GM21723 (cell line): ENCODE measurements around the gene DLEC1.

ENCODE experiments used
- ATAC-seq: cut with Tn5 transposase; IDR thresholded peaks from one replicate; pipeline ENCODE4 v1.9.1; 2021; ENCODE audit warnings: mild to moderate bottlenecking, moderate library complexity; ENCODE audit not compliant: unreplicated experiment

The DLEC1 gene

GRCh38 chr3:38002291-38002876, 36.6 kb upstream of the DLEC1 start:
- ATAC-seq = no peak

DNA sequence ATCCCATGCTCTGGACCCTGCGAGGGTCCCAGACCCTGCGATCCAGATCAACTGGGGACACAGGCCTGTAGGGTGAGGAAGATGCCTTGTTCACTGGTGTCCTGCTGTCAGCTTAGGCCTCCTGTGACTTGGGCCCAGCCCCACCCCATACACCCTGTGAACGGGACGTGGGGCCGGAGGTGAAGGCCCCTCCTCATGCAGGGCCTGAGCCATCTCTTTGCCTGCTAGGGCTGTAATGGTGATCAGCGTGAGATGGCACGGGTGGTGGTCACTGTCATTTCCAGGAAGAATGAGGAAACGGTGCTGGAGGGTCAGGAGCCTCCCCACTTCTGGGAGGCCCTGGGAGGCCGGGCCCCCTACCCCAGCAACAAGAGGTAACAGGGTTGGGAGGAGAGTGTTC, 36.1 kb upstream of the DLEC1 start:
- ATAC-seq = no peak

GRCh38 chr3:38003371-38003816, 35.6 kb upstream of the DLEC1 start:
- ATAC-seq = peak; percentile 31

DNA sequence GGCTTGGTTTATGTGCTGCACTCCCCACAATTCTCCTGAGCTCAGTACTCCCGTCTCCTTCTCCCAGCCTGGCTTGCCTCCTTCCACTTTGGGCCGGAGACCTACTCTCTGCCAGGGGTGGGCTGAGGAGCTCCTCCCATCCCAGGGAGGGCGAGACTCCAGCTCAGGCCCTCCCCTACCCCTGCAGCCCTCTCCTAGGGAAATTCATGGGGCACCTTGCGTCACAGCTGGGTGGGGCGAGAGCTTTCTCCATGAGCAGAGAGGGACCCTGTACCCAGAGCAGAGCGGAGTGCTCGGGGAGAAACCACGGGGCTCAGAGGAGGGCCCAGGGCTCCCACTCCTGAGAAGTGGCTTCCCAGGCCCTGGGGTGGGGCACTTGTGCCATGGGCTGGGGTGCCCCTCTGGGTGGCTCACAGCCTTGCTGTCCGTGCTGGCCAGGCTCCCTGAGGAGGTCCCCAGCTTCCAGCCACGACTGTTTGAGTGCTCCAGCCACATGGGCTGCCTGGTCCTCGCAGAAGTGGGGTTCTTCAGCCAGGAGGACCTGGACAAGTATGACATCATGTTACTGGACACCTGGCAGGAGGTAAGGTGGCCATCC, 35.1 kb upstream of the DLEC1 start:
- ATAC-seq = no peak

DNA sequence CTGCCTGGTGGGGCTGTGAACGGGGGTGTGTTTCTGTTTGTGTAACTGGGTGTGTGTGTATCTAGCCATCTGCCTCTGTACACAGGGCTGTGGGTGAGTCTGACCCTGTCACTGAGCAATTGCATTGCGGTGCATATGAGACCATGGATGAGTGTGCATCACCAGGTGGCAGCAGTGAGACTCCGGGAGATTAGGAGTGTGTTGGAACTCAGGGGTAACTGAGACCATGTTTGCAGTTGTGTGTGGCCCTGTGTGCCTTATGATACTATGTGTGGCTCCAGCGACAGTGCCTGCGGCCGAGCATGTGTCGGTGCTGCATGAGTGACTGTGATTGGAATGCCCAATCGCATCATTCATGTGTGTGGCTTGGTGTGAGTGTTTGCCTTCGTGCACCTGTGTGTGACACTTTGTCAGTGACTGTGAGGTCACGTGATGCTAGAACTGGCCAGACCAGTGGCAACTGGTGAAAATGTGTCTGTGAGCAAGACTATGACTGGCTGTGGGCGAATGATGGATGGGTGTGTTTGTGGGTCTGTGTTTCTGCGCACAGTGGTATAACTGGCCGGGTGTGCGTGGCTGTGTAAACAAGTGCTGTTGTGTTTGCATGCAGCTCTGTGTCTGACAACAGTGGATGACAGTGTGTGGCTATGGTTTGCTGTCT, 34.5 kb upstream of the DLEC1 start:
- peak; percentile 50 for ATAC-seq

DNA sequence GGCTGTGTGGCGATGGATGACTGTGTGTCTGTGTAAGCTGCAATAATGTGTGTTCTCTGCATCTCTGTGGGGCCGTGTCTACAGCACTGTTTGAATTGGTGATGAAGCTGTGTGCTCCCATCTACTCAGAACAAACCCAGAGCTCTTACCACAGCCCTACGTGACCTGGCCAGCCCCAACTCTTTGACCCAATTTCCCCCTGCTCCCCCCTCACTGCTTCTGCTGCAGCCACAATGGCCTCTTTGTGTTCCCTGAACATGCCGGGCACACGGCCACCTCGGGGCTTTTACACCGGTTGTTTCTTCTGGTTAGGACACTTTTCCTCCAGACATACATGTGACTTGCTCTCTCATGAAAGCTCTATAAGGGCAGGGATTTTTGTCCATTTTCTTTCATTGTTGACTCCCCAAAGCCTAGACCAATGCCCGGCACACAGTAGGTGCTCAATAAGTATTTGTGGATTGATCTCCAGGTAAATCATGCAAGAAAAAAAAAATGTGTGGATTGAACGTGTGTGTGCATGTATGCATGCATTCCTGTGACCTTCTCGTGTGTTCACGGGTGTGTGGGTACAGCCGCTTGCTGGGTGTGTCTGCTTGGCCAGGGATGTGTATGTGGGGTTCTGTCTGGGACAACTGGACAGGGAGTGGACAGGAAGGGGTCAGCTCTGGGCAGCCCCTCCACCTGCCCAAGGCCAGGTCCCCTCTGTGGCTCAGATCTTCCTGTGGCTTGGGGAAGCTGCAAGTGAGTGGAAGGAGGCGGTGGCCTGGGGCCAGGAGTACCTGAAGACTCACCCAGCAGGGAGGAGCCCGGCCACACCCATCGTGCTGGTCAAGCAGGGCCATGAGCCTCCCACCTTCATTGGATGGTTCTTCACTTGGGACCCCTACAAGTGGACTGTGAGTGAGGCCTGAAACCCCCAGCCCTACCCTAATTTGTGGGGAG, 33.7 kb upstream of the DLEC1 start:
- ATAC-seq = no peak

DNA sequence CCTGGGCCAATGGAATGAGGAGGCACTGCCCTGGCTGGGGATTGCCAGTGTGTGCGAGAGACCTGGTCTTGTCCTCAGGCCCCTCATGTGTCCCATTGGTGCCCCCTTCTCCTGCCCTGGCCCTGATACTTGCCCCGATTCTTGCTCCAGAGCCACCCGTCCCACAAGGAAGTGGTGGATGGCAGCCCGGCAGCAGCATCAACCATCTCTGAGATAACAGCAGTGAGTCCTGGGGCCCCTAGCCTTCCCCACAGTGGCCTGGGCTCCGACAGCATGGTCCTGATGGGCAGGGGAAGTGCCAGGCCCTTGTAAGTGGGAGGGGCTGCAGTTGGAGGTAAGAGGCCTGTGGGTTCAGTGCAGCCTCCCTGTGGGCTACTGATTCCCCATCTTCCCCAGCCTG, 33.0 kb upstream of the DLEC1 start:
- no peak for ATAC-seq

GRCh38 chr3:38006445-38006995, 32.5 kb upstream of the DLEC1 start:
- no peak for ATAC-seq

- ATAC-seq = no peak
Measured at GRCh38 chr3:38007754-38008090, 31.3 kb upstream of the DLEC1 start.

DNA sequence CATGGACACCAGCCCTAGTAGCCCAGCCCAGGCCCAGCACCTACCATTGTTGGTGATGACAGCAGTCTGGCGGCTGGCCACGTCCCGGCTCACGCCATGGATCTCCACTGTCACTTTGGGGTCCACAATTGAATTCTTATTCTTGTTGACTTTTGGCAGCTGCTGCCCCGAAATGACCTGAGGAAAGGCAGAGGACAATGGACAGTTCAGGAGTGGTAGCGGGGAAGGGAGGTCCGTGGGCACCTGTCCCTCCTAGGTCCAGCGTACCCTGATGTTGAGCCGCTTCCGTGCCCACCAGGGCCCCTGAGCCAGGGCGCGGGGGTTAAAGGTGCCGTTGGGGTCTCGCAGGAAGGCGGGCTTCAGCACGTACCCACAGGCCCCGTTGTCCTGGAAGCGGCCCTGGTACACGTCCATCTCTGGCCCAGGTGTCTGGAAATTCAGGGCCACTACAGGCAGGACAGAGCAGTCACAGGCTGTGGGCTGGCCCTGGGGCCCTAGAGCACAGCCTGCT, 30.8 kb upstream of the DLEC1 start:
- no peak for ATAC-seq

DNA sequence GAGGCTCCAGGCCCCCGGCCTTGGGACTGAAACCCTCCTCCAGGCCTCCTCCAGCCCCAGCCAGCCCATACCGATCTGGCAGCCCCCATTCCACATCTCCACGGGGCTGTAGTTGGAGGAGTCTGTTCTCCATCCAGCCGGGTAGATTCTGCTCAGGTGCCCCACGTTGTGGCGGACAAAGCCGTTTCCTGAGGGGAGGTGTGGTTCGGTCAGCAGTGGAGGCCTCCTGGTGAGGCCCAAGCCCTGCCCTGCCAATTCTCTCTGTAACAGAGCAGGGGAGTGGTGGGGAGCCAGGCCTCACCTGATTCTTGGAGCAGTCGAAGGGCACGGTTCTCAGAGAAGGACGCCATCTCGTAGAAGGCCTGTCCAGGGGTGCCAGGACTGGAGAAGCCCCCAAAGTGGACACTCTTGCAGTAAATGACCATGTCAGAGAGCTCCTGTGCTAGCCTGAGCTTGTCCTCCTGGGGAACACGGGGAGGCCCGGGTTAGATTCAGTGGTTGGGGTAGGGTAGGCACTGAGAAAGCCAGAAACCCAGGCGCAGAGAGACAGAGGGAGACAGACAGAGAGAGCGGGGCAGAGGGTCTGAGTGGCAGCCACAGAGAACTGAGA, 29.9 kb upstream of the DLEC1 start:
- no peak for ATAC-seq

GRCh38 chr3:38009807-38010591, 29.0 kb upstream of the DLEC1 start:
- ATAC-seq = no peak

DNA sequence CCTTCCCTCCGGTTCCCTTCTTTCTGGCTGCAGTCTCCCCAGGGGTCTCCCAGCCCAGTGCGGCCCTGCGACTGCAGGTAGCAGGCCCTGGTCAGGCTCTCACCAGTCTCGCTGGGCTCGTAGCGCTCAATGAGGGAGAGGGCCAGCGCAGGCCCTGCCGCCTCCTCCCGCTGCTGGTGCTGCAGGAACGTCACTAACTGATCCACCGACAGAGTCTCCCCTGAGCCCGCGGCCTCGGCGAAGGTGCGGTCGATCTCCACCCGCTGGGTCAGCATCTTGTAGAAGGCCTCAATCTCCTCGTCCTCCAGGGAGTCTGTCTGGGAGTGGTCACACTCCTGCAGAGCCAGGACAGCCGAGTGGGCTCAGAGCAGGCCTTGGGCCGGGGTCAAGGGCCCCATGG, 27.9 kb upstream of the DLEC1 start:
- ATAC-seq = no peak

GRCh38 chr3:38015485-38015884, 23.5 kb upstream of the DLEC1 start:
- no peak for ATAC-seq

DNA sequence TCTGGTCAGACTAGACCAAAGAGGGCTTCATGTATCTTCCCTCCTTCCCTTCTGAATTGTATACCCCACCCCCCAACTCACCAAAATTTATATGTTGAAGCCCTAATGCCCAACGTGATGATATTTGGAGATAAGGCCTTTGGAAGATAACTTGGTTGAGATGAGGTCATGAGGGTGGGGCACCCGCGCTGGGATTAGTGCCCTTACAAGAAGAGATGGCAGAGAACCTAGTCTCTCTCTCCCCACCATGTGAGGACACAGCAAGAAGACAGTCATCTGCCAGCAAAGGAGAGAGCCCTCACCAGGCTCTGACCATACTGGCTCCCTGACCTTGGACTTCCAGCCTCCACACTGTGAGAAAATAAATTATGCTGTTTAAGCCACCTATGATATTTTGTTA, 23.0 kb upstream of the DLEC1 start:
- ATAC-seq = no peak

DNA sequence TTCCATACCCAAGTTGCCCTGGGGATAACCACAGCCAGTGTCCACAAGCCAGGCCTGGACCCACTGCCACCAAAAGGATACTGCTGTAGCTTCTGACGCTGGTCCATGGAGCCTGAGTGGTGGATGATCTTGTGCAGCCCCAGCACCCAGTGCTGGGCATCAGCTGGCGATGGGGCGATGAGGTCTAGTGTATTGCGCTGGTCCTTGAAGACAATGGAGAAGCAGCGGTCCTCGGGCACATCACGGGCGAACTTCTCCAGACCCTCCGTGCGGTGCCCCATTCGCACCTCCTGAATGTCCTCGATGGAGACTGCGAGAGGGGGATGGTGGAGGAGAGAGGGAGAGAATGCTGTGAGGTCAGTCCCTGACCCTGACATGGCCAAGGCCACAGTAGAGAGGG, 22.6 kb upstream of the DLEC1 start:
- ATAC-seq = no peak

DNA sequence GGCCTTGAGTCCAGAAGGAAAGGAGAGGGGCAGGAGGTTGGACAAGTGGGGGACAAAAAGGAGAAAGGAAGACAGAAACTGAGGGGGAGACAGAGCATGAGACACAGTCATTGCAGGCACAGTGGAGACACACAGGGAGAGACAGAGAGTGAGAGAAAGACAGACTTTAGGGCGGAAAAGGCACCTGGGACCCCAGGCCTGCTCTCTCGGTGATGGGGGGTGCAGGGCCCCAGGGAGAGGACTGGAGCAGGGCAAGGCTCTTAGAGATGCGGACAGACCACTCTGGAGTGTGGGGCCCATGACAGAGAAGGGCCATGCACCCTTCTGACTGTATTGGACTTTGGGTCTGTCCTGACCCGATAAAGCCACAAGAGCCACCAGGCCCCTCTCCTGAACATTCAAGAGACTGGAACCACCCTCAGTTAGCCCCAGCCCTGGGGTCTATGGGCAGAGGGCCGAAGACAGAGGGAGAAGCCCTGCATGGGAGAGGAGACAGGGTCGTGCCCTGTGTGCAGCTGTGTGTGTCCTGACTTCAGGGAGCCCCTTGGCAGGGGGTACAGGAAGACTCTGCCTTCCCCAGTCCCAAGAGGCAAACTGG, 22.1 kb upstream of the DLEC1 start:
- no peak for ATAC-seq

GRCh38 chr3:38017445-38018295, 21.3 kb upstream of the DLEC1 start:
- ATAC-seq = no peak
